DOHH2 (cell line): ENCODE data around the gene BTLA.

Source experiments
- H3F3A ChIP-seq: fragments of 200-600 bp; sonication (generic), shearing (Covaris generic); 2 replicates; pipeline ENCODE4 v1.6.0; 2016; ENCODE audit warnings: antibody characterized with exemption, mild to moderate bottlenecking; ENCODE audit not compliant: control insufficient read depth, insufficient read depth
- H3K27ac ChIP-seq: fragments of 200-600 bp; sonication (generic); 2 replicates; pipeline ENCODE4 v1.5.1; 2014; ENCODE audit warnings: low read depth, mild to moderate bottlenecking, low read length, moderate library complexity
- H3K27me3 ChIP-seq: fragments of 200-600 bp; sonication (generic); 2 replicates; pipeline ENCODE4 v1.6.1; 2014; ENCODE audit warnings: mild to moderate bottlenecking, low read length, mixed read lengths; ENCODE audit not compliant: control insufficient read depth
- H3K36me3 ChIP-seq: fragments of 200-600 bp; sonication (generic); 2 replicates; pipeline ENCODE4 v1.6.1; 2014; ENCODE audit warnings: mild to moderate bottlenecking, low read length, moderate library complexity, mixed read lengths; ENCODE audit not compliant: control insufficient read depth
- H3K4me1 ChIP-seq: fragments of 200-600 bp; sonication (generic); 2 replicates; pipeline ENCODE4 v1.6.1; 2014; ENCODE audit warnings: mild to moderate bottlenecking, low read length, mixed read lengths; ENCODE audit not compliant: control insufficient read depth
- H3K4me2 ChIP-seq: fragments of 200-600 bp; sonication (generic); 2 replicates; pipeline ENCODE4 v1.6.0; 2014; ENCODE audit warnings: mild to moderate bottlenecking, low read length, moderate library complexity
- H3K4me3 ChIP-seq: fragments of 200-600 bp; sonication (generic); 2 replicates; pipeline ENCODE4 v1.5.1; 2014; ENCODE audit warnings: mild to moderate bottlenecking, low read length, mixed read lengths
- H3K79me2 ChIP-seq: fragments of 200-600 bp; sonication (generic); 2 replicates; pipeline ENCODE4 v1.6.1; 2014; ENCODE audit warnings: mild to moderate bottlenecking, low read length, mixed read lengths; ENCODE audit not compliant: control insufficient read depth
- H3K9me2 ChIP-seq: fragments of 200-600 bp; sonication (generic); replicated peaks from 2 replicates; pipeline ENCODE4 v1.6.1; 2014; ENCODE audit warnings: mild to moderate bottlenecking, low read length, mixed read lengths; ENCODE audit not compliant: control insufficient read depth
- H3K9me3 ChIP-seq: fragments of 200-600 bp; sonication (generic); 2 replicates; pipeline ENCODE4 v1.6.1; 2014; ENCODE audit warnings: antibody characterized with exemption, low read length, mixed read lengths; ENCODE audit not compliant: control insufficient read depth, insufficient read depth
- H4K20me1 ChIP-seq: fragments of 200-600 bp; sonication (generic); 2 replicates; pipeline ENCODE4 v1.6.0; 2014; ENCODE audit warnings: low read depth, mild to moderate bottlenecking, antibody characterized with exemption, low read length, moderate library complexity; ENCODE audit not compliant: control insufficient read depth, insufficient read depth
- EZH2phosphoT487 ChIP-seq: fragments of 200-600 bp; sonication (generic); IDR thresholded peaks from 2 replicates; pipeline ENCODE4 v1.6.1; 2017; ENCODE audit warnings: borderline replicate concordance, mild to moderate bottlenecking, antibody characterized with exemption, low read length, moderate library complexity, mixed read lengths
- TF ChIP-seq, protein P1 (sequence below): fragments of 200-600 bp; sonication (generic); IDR thresholded peaks from one replicate; pipeline ENCODE4 v1.5.1; 2014; ENCODE audit warnings: antibody characterized with exemption, mild to moderate bottlenecking, low read depth, low read length; ENCODE audit not compliant: poor library complexity, severe bottlenecking

Gene BTLA

DNA sequence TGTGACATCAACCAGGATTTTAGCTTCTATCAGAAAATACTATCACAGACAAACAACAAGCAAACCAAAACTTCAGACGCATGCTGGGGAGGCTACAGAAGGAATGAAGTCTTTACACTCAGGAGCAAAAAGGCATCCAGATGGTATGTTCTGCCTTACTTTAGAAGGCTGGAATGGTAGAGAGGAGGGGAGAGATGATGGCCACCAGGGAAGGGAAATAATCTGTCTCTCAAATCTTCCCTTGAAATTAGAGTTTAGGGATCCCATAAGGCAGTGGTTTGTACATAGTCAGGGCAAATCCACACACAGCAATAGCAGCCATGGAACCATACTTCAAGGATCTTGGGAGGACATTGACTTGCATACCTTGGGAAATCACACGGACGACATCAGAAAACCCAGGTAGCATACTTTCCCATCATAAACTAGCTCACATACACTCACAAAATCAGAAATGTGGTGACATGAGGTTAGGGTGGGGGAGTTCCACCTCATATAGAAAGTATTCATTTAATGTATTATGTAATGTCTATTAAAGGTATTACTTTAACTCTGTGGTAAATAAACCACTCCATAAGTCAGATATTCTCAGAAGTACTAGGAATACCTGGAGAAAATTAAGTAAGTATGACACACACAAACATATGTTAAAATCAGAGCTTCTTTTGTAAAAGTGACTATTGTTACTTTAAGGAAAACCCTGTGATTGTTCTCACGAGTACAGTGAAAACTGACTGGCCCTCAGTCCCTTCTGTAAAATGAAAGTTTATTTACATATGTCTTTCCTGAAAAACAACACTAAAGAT lies 9.4 kb downstream of the BTLA start:
- TF ChIP-seq EZH2phosphoT487: no peak
- TF ChIP-seq, protein P1, sequence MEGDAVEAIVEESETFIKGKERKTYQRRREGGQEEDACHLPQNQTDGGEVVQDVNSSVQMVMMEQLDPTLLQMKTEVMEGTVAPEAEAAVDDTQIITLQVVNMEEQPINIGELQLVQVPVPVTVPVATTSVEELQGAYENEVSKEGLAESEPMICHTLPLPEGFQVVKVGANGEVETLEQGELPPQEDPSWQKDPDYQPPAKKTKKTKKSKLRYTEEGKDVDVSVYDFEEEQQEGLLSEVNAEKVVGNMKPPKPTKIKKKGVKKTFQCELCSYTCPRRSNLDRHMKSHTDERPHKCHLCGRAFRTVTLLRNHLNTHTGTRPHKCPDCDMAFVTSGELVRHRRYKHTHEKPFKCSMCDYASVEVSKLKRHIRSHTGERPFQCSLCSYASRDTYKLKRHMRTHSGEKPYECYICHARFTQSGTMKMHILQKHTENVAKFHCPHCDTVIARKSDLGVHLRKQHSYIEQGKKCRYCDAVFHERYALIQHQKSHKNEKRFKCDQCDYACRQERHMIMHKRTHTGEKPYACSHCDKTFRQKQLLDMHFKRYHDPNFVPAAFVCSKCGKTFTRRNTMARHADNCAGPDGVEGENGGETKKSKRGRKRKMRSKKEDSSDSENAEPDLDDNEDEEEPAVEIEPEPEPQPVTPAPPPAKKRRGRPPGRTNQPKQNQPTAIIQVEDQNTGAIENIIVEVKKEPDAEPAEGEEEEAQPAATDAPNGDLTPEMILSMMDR: no peak

DNA sequence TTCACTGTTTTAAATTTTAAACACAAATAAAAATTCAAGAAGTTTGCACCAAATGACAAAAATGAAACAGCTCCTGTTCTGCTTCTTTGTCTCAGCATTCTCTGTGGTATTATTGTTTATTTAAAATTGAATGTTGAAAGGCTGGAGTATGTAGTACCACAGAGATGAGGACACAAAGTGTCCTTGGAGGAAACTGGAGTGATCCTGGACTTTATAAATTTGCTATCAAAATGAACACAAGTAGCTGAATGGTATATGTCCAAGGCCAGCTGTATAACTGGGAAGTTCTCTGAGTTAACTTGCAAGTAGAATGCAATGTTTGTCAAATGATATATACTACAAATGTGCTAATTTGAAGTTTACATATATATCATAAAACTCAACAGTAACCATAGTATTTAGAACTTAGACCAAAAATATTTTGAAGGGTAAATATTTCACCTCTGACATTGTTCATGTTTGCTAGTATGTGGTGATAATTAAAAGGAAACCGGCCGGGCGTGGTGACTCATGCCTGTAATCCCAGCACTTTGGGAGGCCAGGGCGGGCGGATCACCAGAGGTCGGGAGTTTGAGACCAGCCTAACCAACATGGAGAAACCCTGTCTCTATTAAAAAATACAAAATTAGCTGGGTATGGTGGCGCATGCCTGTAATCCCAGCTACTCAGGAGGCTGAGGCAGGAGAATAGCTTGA lies 12.3 kb downstream of the BTLA start:
- no peak overlapping the region for H3K4me2 ChIP-seq
- no peaks in the 10 kb centered on the region for H3K79me2 ChIP-seq
- no peak for TF ChIP-seq EZH2phosphoT487
- TF ChIP-seq, protein P1: no peak
- H3K36me3 ChIP-seq: no peaks in the 10 kb centered on the region
- H4K20me1 ChIP-seq: no peaks in the 10 kb centered on the region
- 0 out of 2 replicates have a peak, but pooled peaks cover 6% of the 10 kb centered on the region for H3K4me1 ChIP-seq
- no peak overlapping the region for H3K4me3 ChIP-seq
- no peaks in the 10 kb centered on the region for H3F3A ChIP-seq
- no peaks in the 10 kb centered on the region for H3K9me3 ChIP-seq
- no peaks in the 10 kb centered on the region for H3K9me2 ChIP-seq
- H3K27ac ChIP-seq: no peak overlapping the region
- no peaks in the 10 kb centered on the region for H3K27me3 ChIP-seq

More for the DNA sequence above, 9.4 kb downstream of the BTLA start:
- Histone ChIP-seq H3K4me2 (no peak overlapping the region), H3F3A (no peaks in the 10 kb centered on the region), H3K9me2 (no peaks in the 10 kb centered on the region), H3K36me3 (no peaks in the 10 kb centered on the region), H3K4me3 (no peak overlapping the region), H3K9me3 (no peaks in the 10 kb centered on the region), H3K79me2 (no peaks in the 10 kb centered on the region), H3K27ac (no peak overlapping the region), H3K4me1 (0 out of 2 replicates have a peak, but pooled peaks cover 3% of the 10 kb centered on the region), H4K20me1 (no peaks in the 10 kb centered on the region), H3K27me3 (no peaks in the 10 kb centered on the region)

DNA sequence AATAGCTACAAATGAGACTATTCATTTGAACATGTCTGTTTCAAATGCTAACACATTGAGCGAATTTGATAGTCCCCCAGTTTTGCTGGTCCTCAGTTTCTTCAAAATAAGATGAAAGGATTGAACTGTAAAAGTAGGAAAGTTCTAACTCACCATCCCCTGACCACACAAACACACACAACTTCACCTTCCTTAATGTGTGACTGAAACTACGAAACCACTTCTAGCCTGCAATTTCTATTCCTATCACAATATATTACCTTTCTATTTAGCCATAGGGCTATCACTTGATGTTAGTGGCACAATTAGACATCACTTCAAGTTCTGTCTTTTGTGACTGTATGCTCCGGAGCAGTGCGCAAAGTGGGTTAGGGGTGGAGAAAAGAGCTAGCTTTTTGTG lies 14.9 kb downstream of the BTLA start:
- Histone ChIP-seq H3K27ac (no peak overlapping the region), H3K4me1 (0 out of 2 replicates have a peak, but pooled peaks cover 2% of the 10 kb centered on the region), H4K20me1 (no peaks in the 10 kb centered on the region), H3K9me2 (no peaks in the 10 kb centered on the region), H3K27me3 (no peaks in the 10 kb centered on the region), H3F3A (no peaks in the 10 kb centered on the region), H3K9me3 (no peaks in the 10 kb centered on the region), H3K4me3 (no peak overlapping the region), H3K36me3 (no peaks in the 10 kb centered on the region), H3K79me2 (no peaks in the 10 kb centered on the region), H3K4me2 (no peak overlapping the region)
- TF ChIP-seq, protein P1: no peak
- TF ChIP-seq EZH2phosphoT487: no peak
